HG03175 (cell line): ENCODE results near the gene CES3.

Experiments used
- ATAC-seq: cut with Tn5 transposase; IDR thresholded peaks from one replicate; pipeline ENCODE4 v1.9.1; 2021; ENCODE audit warnings: mild to moderate bottlenecking, moderate library complexity; ENCODE audit not compliant: unreplicated experiment

CES3 gene

DNA sequence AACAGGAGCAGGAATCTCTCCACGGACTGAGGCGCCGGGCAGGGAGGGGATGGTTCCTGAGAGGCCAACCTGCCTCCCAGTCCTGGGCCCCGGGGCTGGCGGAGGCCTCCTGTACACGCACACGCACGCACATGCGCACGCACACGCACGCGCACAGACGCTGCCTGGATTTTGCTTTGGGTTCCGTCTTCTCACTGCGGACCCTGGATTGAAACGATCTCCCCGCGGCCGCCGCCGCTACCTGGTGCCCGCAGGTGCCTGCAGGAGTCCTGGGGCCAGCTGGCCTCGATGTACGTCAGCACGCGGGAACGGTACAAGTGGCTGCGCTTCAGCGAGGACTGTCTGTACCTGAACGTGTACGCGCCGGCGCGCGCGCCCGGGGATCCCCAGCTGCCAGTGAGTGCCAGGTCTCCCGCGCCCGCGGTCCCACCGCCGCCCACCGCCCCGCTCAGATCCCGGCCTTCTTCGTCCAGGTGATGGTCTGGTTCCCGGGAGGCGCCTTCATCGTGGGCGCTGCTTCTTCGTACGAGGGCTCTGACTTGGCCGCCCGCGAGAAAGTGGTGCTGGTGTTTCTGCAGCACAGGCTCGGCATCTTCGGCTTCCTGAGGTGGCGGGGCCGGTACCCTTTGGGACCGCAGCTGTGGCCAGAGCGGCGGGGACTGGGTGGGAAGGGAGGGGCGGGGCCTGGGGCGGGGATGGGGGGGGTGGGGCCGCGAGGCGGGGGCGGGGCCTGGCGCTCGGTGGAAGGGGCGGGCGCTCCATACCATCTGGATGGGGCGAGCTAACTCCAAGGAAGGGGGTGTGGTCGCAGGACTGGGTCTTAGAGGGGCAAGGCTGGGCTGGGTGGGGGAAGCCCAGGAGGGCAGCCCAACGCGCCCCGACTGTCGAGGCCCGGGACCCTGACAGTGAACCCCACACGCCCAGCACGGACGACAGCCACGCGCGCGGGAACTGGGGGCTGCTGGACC is 39.6 kb downstream of the CES3 start:
- ATAC-seq: no peak

GRCh38 chr16:67001726-67002125 is 40.7 kb downstream of the CES3 start:
- ATAC-seq: no peak

- no peak for ATAC-seq
These were observed 46.0 kb downstream of the CES3 start for GRCh38 chr16:67006930-67007658.

DNA sequence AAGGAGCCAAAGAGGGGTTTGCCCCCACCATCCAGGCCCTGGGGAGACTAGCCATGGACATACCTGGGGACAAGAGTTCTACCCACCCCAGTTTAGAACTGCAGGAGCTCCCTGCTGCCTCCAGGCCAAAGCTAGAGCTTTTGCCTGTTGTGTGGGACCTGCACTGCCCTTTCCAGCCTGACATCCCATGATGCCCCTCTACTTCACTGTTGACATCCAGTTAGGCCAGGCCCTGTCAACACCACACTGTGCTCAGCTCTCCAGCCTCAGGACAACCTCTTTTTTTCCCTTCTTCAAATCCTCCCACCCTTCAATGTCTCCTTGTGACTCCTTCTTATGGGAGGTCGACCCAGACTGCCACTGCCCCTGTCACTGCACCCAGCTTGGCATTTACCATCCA is 48.1 kb downstream of the CES3 start:
- ATAC-seq: no peak

DNA sequence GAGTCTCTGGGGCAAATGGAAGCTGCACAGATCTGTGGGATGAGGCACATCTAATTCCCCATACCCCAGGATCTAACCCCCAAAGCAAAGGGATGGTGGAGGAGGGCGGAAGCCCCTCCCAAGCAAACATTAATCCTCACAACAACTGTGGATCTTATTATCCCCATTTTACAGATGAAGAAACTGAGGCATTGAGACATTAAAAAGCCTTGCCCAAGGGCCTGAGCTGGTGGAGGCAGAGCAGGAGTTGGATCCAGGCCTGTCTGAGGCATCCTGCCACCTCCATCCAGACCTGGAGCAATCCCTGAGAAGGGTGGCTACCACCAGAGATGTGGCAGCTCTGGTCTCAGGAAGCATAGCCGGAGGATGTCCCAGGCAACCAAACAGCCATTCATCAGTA is 50.2 kb downstream of the CES3 start:
- no peak for ATAC-seq

- ATAC-seq: no peak
These were observed 52.3 kb downstream of the CES3 start for GRCh38 chr16:67013233-67013822.

DNA sequence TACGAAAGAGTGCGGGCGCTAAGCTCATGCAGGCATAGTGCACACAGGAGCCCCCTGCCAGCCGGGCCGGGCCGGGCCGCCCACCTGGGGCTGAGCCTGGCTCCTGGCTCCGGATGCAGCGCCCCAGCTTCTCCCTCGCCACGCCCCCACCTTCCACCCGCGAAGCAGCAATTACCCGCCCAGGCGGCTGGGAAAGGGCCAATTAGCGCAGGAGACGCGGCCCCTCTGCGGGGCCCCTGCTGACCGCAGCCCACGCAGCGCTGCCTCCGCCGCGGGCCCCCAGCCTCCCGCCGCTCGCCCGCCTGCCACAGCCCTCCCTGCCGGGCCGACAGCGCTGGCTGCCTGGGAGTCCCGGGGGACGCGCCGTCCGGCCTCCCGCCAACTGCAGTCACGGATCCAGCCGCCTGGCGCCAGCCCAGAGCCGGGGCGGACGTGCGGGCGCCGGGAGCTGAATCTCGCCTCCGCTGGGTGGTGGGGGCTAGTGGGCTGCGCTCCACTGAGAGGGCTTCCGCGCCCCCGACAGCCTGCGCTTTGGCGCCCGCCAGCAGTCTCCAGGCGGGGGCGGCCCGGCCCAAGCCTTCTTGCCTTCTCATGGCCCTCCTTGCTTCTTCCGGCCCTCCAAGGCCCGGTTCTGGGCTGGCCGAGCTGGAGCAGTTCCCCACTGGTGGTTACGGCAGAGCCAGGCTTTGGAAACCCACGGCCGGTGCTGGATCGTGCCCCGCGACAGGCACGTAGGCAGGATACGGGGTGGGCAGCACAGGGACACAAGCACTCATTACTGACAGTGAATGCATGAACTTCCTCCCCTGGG is 53.0 kb downstream of the CES3 start:
- ATAC-seq: no peak

DNA sequence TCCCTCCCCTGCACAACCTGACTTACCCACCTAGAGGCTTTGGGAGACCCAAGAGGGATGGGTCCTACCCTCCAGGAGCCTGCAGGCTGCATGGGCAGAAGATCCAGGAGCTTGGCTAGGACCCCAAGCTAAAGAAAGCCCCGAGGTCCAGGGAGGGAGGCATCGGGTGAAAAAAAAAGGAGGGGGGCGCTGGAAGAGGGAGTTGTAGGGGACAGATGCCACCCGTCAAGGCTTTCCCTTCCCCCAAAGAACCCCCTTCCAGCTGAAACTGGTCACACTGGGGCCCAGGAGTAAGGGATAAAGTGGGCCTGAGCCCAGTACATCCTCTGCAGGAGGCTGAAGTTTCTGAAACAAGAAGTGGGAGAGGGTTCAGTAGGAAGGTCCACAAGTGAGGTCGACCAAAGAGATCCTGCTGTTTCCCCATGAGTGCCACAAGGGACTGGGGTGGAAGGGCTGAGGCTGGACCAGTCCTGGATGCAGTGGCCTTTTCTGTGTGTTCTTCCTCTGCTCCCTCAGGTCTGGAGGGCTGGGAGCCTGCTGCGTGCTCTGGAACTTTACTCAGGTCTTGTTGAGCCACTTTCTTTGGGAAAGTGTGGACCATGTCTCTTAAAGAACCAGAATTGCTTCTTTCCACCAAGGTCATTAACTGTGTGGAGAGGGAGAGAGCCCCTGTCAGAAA is 53.7 kb downstream of the CES3 start:
- no peak for ATAC-seq

DNA sequence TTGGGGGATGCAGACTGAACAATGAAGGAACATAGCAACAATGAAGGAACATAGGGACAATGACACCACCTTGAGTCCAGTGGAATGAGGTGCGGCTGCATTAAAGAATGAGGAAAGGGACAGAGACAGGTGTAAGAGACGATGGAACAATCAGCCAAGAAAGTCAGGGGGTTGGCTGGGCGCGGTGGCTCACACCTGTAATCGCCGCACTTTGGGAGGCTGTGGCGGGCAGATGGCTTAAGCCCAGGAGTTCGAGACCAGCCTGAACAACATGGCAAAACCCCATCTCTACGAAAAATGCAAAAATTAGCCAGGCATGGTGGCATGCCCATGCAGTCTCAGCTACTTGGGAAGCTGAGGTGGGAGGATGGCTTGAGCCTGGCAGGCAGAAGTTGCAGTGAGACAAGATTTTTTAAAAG is 54.3 kb downstream of the CES3 start:
- ATAC-seq: no peak

DNA sequence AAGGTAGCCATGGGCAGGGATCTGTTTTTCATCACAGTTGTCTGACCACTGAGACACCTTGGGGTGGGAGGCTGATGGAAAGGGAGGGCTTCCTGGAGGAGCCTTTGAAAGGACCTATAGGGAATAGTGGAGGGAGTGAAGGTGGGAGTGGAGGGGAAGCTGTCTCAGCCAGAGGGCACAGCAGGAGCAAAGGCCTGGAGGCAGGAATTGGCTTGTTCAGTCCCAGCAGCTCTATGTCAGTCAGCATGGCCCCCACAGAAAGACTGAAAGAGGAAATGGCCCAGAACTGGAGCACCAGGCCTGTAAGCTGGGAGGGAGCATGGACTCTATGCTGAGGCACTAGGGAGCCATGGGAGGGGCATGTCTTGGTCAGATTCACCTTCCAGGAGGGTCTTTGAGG is 55.1 kb downstream of the CES3 start:
- ATAC-seq: no peak

DNA sequence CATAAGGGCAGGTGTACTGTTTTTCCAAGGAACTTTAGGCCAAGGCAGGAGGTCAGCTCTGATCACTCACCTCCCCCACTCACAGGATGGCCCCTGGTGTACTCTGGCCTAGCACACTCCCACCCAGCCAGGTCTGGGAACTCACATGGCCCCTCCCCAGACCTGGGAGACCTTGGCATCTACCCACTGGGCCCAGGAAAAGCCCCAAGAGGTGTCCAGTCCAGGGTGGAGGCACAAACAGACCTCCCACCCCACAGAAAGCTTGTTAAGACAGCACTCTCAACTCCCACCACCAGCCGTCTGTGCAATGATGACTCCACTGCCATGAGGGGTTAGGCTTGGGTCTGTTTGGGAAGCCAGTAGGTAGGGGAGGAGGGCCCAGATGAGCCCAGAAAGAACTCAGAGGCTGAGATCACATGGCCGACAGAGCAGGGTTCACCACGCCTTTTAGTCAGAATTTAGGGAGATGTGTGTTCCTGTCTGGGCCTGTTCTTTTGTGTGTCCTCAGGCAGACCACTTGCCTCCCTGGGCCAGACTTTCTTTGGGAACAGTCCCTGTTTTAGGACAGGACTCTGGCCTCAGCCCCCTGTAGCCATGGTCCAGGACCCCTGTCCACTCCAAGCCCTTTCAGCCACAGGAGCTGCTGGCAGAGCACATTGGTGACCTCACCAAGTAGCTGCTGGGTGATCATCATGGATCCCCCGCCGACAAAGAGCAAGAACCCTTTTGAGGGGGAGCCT is 55.8 kb downstream of the CES3 start:
- ATAC-seq: no peak

DNA sequence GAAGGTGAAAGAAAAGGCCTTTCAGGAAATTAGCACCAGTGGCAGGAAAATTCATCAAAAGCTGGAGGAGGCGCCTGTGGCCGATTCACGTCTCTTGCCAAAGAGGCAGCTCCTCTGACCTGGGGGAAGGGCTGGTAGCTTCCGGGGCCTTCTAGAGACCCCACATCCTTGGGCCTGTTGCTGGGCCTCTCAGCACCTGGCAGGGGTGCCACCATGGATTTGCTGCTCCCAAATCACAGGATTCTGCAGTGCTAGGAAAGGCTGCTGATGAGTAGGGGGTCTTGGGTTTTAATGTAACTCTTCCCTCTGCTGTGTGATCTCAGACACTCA is 56.3 kb downstream of the CES3 start:
- ATAC-seq: no peak

GRCh38 chr16:67017810-67018488 is 56.9 kb downstream of the CES3 start:
- ATAC-seq: peak; percentile 91

GRCh38 chr16:67019171-67019570 is 58.1 kb downstream of the CES3 start:
- ATAC-seq: no peak

GRCh38 chr16:67021321-67021720 is 60.3 kb downstream of the CES3 start:
- ATAC-seq: no peak

- no peak for ATAC-seq
These were observed 61.6 kb downstream of the CES3 start for GRCh38 chr16:67022531-67023214.

- ATAC-seq: no peak
These were observed 62.6 kb downstream of the CES3 start for GRCh38 chr16:67023689-67024088.
